ENCODE measurements around the gene DAP.
"Not testable (repeated sequence)": the region's sequence is repeated elsewhere in the genome, so short reads cannot be mapped to it uniquely, and the experiment has no call there.

DAP gene

GRCh38 chr5:10671041-10672008 is 89.7 kb downstream of the DAP start:
- no peak for DNase-seq (ENCODE audit: low read depth)

- DNase-seq (ENCODE audit: low read depth) = no peak
Measured at GRCh38 chr5:10669983-10670382, 91.1 kb downstream of the DAP start.

- DNase-seq (ENCODE audit: low read depth) = no peak
Measured at GRCh38 chr5:10668697-10669096, 92.3 kb downstream of the DAP start.

- no peak for DNase-seq (ENCODE audit: low read depth)
Measured at GRCh38 chr5:10667431-10668057, 93.5 kb downstream of the DAP start.

GRCh38 chr5:10666531-10667299 is 94.3 kb downstream of the DAP start:
- no peak for DNase-seq (ENCODE audit: low read depth)

GRCh38 chr5:10665799-10666198 is 95.2 kb downstream of the DAP start:
- no peak for DNase-seq (ENCODE audit: low read depth)

- DNase-seq (ENCODE audit: low read depth) = not testable (repeated sequence)
Measured at GRCh38 chr5:10664180-10664769, 96.8 kb downstream of the DAP start.

GRCh38 chr5:10663489-10664179 is 97.4 kb downstream of the DAP start:
- DNase-seq (ENCODE audit: low read depth) = no peak

GRCh38 chr5:10662661-10663488 is 98.2 kb downstream of the DAP start:
- DNase-seq (ENCODE audit: low read depth) = no peak

GRCh38 chr5:10662083-10662482 is 99.0 kb downstream of the DAP start:
- DNase-seq (ENCODE audit: low read depth) = no peak

- no peak for DNase-seq (ENCODE audit: low read depth)
Measured at GRCh38 chr5:10661401-10661800, 99.6 kb downstream of the DAP start.

- no peak for DNase-seq (ENCODE audit: low read depth)
Measured at GRCh38 chr5:10660720-10661387, 100.2 kb downstream of the DAP start.

- no peak for DNase-seq (ENCODE audit: low read depth)
Measured at GRCh38 chr5:10660135-10660534, 100.9 kb downstream of the DAP start.

GRCh38 chr5:10658265-10658664 is 102.8 kb downstream of the DAP start:
- no peak for DNase-seq (ENCODE audit: low read depth)

GRCh38 chr5:10655972-10656830 is 104.8 kb downstream of the DAP start:
- no peak for DNase-seq (ENCODE audit: low read depth)

- no peak for DNase-seq (ENCODE audit: low read depth)
Measured at GRCh38 chr5:10655161-10655971, 105.7 kb downstream of the DAP start.

GRCh38 chr5:10654566-10654965 is 106.5 kb downstream of the DAP start:
- DNase-seq (ENCODE audit: low read depth) = no peak

GRCh38 chr5:10653751-10654400 is 107.2 kb downstream of the DAP start:
- no peak for DNase-seq (ENCODE audit: low read depth)
